GM23338 (cell line): ENCODE measurements around the gene NTM. TPM values are rescaled to one million over a fixed set of nuclear protein-coding genes. Genes with fewer than 3 reads are reported as not detected.

Experiments used
- ATAC-seq: fragments of 200-7000 bp; cut with Tn5 transposase; 3 replicates; pipeline ENCODE4 v1.9.1; 2020
- DNase-seq: peaks from one replicate; pipeline ENCODE4 v3.0.0-alpha.2; 2015; ENCODE audit warnings: low spot score
- H2AFZ ChIP-seq: fragments of 200-600 bp; sonication (generic); 2 replicates; pipeline ENCODE4 v1.8.0; 2016; ENCODE audit warnings: antibody characterized with exemption, mild to moderate bottlenecking, moderate library complexity
- H3F3A ChIP-seq: fragments of 200-600 bp; sonication (generic); replicated peaks from 2 replicates; pipeline ENCODE4 v1.8.0; 2017; ENCODE audit warnings: antibody characterized with exemption, mixed run types, low read depth
- H3K27ac ChIP-seq: fragments of 200-600 bp; sonication (generic); 2 replicates; pipeline ENCODE4 v1.6.1; 2016; ENCODE audit warnings: low read depth
- H3K27me3 ChIP-seq: fragments of 200-600 bp; sonication (generic); 2 replicates; pipeline ENCODE4 v1.8.0; 2016; ENCODE audit warnings: mild to moderate bottlenecking, mixed run types, moderate library complexity; ENCODE audit not compliant: insufficient read depth
- H3K36me3 ChIP-seq: fragments of 200-600 bp; sonication (generic); 2 replicates; pipeline ENCODE4 v1.8.0; 2016; ENCODE audit warnings: mild to moderate bottlenecking; ENCODE audit not compliant: insufficient read depth
- H3K4me1 ChIP-seq: fragments of 200-600 bp; sonication (generic); 2 replicates; pipeline ENCODE4 v1.8.0; 2016; ENCODE audit warnings: mild to moderate bottlenecking, moderate library complexity; ENCODE audit not compliant: insufficient read depth
- H3K4me2 ChIP-seq: fragments of 200-600 bp; sonication (generic); 2 replicates; pipeline ENCODE4 v1.7.1; 2017; ENCODE audit warnings: mixed run types
- H3K4me3 ChIP-seq: fragments of 200-600 bp; sonication (generic); 2 replicates; pipeline ENCODE4 v1.6.1; 2016; ENCODE audit warnings: mixed run types
- H3K79me2 ChIP-seq: fragments of 200-600 bp; sonication (generic); replicated peaks from 2 replicates; pipeline ENCODE4 v1.8.0; 2017; ENCODE audit warnings: mild to moderate bottlenecking; ENCODE audit not compliant: insufficient read depth
- H3K9me2 ChIP-seq: fragments of 200-600 bp; sonication (generic); 2 replicates; pipeline ENCODE4 v1.8.0; 2017; ENCODE audit not compliant: insufficient read depth
- H4K20me1 ChIP-seq: fragments of 200-600 bp; sonication (generic); replicated peaks from 2 replicates; pipeline ENCODE4 v1.8.0; 2017; ENCODE audit warnings: mild to moderate bottlenecking; ENCODE audit not compliant: insufficient read depth
- H3K27ac Mint-ChIP-seq: 2 replicates; pipeline ENCODE4 v1.8.0; 2020; ENCODE audit warnings: inconsistent platforms, mild to moderate bottlenecking, moderate library complexity, mixed read lengths
- H3K27me3 Mint-ChIP-seq: 3 replicates; pipeline ENCODE4 v1.8.0; 2022; ENCODE audit warnings: low read depth, mild to moderate bottlenecking, moderate library complexity, mixed read lengths, inconsistent platforms; ENCODE audit not compliant: insufficient read depth, poor library complexity
- H3K36me3 Mint-ChIP-seq: 3 replicates; pipeline ENCODE4 v1.8.0; 2021; ENCODE audit warnings: low read depth, mild to moderate bottlenecking, inconsistent platforms, moderate library complexity, mixed read lengths
- H3K4me1 Mint-ChIP-seq: 3 replicates; pipeline ENCODE4 v1.8.0; 2020; ENCODE audit warnings: mild to moderate bottlenecking, inconsistent platforms, mixed read lengths
- H3K4me3 Mint-ChIP-seq: 3 replicates; pipeline ENCODE4 v1.8.0; 2021; ENCODE audit warnings: moderate library complexity, mild to moderate bottlenecking, inconsistent platforms, mixed read lengths
- H3K9me3 Mint-ChIP-seq: 3 replicates; pipeline ENCODE4 v1.8.0; 2020; ENCODE audit warnings: moderate library complexity, mild to moderate bottlenecking, inconsistent platforms, mixed read lengths
- CREB1 ChIP-seq: fragments of 250-450 bp; sonication (Bioruptor Pico); IDR thresholded peaks from 2 replicates; pipeline ENCODE4 v1.5.0; 2020; ENCODE audit warnings: low read depth, mild to moderate bottlenecking, moderate library complexity
- EZH2 ChIP-seq: fragments of 200-600 bp; sonication (generic); IDR thresholded peaks from one replicate; pipeline ENCODE4 v1.8.0; 2017; ENCODE audit warnings: antibody characterized with exemption, mild to moderate bottlenecking, low read depth; ENCODE audit not compliant: unreplicated experiment
- EZH2phosphoT487 ChIP-seq: fragments of 200-600 bp; sonication (generic); IDR thresholded peaks from one replicate; pipeline ENCODE4 v1.8.1; 2018; ENCODE audit warnings: antibody characterized with exemption; ENCODE audit not compliant: unreplicated experiment
- JUNB ChIP-seq: IDR thresholded peaks from one replicate; pipeline ENCODE4 v1.6.1; 2016; ENCODE audit warnings: antibody characterized with exemption; ENCODE audit not compliant: unreplicated experiment
- NANOG ChIP-seq: IDR thresholded peaks from 2 replicates; pipeline ENCODE4 v1.6.1; 2016; ENCODE audit warnings: antibody characterized with exemption, borderline replicate concordance
- POLR2AphosphoS5 ChIP-seq: IDR thresholded peaks from 2 replicates; pipeline ENCODE4 v1.6.1; 2016; ENCODE audit warnings: antibody characterized with exemption, low read depth
- STAT1 ChIP-seq: IDR thresholded peaks from one replicate; pipeline ENCODE4 v1.6.1; 2016; ENCODE audit warnings: antibody characterized with exemption; ENCODE audit not compliant: unreplicated experiment
- ZNF114 ChIP-seq: fragments of 250-450 bp; sonication (Bioruptor Pico); IDR thresholded peaks from 2 replicates; pipeline ENCODE4 v1.5.0; 2020; ENCODE audit warnings: mild to moderate bottlenecking, moderate library complexity
- ZNF331 ChIP-seq: fragments of 250-450 bp; sonication (Bioruptor Pico); IDR thresholded peaks from 2 replicates; pipeline ENCODE4 v1.5.0; 2020; ENCODE audit warnings: low read depth, mild to moderate bottlenecking, moderate library complexity
- polyA plus RNA-seq: library from polyadenylated mRNA; unstranded; fragments of >200 nt; fragmentation: Nextera tagmentation; extraction: Ambion mirVana; gene quantifications from 2 replicates; pipeline ENCODE4 v1.2.1, GENCODE V29; 2016
- total RNA-seq: library from RNA; depleted of rRNA; stranded (reverse); fragments of >200 nt; shearing (Covaris generic); gene quantifications from 2 replicates; pipeline ENCODE4 v1.2.3, GENCODE V29; 2014
- TF ChIP-seq, protein P1 (sequence below): fragments of 250-450 bp; sonication (Bioruptor Pico); IDR thresholded peaks from 2 replicates; pipeline ENCODE4 v1.5.0; 2020; ENCODE audit warnings: mild to moderate bottlenecking, moderate library complexity
- TF ChIP-seq, protein P2 (sequence below), 2 experiments: fragments of 200-600 bp in 1 of 2; sonication (generic) in 1 of 2; conservative IDR thresholded peaks; 2 replicates each; pipeline versions ENCODE4 v1.5.1 to v1.6.1; 2016 to 2017; ENCODE audit warnings: antibody characterized with exemption in 2 of 2, low read depth in 2 of 2, mild to moderate bottlenecking in 2 of 2, moderate library complexity in 1 of 2
- TF ChIP-seq, protein P3 (sequence below): IDR thresholded peaks from one replicate; pipeline ENCODE4 v1.6.1; 2018; ENCODE audit warnings: antibody characterized with exemption; ENCODE audit not compliant: unreplicated experiment

Gene NTM
- total and polyA plus RNA-seq, 2 experiments from 2014 or later, result 10.6 to 14.6 TPM

DNA sequence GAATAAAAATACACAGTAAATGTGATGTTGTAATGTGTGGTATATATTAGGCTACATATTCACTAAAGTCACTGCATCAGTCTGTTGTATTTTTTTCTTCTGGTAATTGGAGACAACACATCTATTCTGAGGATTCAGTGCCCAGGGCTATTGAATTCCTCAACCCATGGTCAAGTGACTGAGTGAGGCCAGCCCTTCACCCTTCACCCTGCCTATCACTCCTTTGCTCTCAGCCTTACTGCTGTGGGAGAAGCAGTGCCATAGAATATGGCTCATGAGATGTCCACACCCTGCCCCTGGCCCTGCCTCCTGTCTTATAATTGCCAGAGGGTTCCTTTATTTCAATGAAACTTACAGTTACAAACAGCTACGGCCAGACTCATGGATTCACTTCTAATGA is 295.6 kb downstream of the NTM start:
- Histone ChIP-seq H3K27ac (no peak overlapping the region), H3K79me2 (no peaks in the 10 kb centered on the region), H3K9me2 (no peaks in the 10 kb centered on the region), H3K4me1 (peaks cover 21% of the 10 kb centered on the region), H3K4me3 (no peak overlapping the region), H3K4me2 (no peak overlapping the region), H4K20me1 (no peaks in the 10 kb centered on the region), H2AFZ (no peak overlapping the region), H3F3A (no peaks in the 10 kb centered on the region), H3K36me3 (no peaks in the 10 kb centered on the region), H3K27me3 (no peaks in the 10 kb centered on the region)
- TF ChIP-seq ZNF331 (CRISPR knock-in tag), result no peak
- no peak for TF ChIP-seq POLR2AphosphoS5
- TF ChIP-seq, protein P1, sequence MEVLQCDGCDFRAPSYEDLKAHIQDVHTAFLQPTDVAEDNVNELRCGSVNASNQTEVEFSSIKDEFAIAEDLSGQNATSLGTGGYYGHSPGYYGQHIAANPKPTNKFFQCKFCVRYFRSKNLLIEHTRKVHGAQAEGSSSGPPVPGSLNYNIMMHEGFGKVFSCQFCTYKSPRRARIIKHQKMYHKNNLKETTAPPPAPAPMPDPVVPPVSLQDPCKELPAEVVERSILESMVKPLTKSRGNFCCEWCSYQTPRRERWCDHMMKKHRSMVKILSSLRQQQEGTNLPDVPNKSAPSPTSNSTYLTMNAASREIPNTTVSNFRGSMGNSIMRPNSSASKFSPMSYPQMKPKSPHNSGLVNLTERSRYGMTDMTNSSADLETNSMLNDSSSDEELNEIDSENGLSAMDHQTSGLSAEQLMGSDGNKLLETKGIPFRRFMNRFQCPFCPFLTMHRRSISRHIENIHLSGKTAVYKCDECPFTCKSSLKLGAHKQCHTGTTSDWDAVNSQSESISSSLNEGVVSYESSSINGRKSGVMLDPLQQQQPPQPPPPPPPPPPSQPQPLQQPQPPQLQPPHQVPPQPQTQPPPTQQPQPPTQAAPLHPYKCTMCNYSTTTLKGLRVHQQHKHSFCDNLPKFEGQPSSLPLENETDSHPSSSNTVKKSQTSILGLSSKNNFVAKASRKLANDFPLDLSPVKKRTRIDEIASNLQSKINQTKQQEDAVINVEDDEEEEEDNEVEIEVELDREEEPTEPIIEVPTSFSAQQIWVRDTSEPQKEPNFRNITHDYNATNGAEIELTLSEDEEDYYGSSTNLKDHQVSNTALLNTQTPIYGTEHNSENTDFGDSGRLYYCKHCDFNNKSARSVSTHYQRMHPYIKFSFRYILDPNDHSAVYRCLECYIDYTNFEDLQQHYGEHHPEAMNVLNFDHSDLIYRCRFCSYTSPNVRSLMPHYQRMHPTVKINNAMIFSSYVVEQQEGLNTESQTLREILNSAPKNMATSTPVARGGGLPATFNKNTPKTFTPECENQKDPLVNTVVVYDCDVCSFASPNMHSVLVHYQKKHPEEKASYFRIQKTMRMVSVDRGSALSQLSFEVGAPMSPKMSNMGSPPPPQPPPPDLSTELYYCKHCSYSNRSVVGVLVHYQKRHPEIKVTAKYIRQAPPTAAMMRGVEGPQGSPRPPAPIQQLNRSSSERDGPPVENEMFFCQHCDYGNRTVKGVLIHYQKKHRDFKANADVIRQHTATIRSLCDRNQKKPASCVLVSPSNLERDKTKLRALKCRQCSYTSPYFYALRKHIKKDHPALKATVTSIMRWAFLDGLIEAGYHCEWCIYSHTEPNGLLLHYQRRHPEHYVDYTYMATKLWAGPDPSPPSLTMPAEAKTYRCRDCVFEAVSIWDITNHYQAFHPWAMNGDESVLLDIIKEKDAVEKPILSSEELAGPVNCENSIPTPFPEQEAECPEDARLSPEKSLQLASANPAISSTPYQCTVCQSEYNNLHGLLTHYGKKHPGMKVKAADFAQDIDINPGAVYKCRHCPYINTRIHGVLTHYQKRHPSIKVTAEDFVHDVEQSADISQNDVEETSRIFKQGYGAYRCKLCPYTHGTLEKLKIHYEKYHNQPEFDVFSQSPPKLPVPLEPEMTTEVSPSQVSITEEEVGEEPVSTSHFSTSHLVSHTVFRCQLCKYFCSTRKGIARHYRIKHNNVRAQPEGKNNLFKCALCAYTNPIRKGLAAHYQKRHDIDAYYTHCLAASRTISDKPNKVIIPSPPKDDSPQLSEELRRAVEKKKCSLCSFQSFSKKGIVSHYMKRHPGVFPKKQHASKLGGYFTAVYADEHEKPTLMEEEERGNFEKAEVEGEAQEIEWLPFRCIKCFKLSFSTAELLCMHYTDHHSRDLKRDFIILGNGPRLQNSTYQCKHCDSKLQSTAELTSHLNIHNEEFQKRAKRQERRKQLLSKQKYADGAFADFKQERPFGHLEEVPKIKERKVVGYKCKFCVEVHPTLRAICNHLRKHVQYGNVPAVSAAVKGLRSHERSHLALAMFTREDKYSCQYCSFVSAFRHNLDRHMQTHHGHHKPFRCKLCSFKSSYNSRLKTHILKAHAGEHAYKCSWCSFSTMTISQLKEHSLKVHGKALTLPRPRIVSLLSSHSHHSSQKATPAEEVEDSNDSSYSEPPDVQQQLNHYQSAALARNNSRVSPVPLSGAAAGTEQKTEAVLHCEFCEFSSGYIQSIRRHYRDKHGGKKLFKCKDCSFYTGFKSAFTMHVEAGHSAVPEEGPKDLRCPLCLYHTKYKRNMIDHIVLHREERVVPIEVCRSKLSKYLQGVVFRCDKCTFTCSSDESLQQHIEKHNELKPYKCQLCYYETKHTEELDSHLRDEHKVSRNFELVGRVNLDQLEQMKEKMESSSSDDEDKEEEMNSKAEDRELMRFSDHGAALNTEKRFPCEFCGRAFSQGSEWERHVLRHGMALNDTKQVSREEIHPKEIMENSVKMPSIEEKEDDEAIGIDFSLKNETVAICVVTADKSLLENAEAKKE (CRISPR knock-in tag), result no peak
- no peak for TF ChIP-seq EZH2
- TF ChIP-seq, protein P2, sequence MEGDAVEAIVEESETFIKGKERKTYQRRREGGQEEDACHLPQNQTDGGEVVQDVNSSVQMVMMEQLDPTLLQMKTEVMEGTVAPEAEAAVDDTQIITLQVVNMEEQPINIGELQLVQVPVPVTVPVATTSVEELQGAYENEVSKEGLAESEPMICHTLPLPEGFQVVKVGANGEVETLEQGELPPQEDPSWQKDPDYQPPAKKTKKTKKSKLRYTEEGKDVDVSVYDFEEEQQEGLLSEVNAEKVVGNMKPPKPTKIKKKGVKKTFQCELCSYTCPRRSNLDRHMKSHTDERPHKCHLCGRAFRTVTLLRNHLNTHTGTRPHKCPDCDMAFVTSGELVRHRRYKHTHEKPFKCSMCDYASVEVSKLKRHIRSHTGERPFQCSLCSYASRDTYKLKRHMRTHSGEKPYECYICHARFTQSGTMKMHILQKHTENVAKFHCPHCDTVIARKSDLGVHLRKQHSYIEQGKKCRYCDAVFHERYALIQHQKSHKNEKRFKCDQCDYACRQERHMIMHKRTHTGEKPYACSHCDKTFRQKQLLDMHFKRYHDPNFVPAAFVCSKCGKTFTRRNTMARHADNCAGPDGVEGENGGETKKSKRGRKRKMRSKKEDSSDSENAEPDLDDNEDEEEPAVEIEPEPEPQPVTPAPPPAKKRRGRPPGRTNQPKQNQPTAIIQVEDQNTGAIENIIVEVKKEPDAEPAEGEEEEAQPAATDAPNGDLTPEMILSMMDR (conservative IDR thresholded peaks at IDR 0.05; ENCODE audit: low read depth in 2 of 2), result no peak
- TF ChIP-seq EZH2phosphoT487, result no peak
- no peak for TF ChIP-seq STAT1
- no peak for TF ChIP-seq CREB1
- TF ChIP-seq ZNF114 (CRISPR knock-in tag), result no peak
- TF ChIP-seq, protein P3, sequence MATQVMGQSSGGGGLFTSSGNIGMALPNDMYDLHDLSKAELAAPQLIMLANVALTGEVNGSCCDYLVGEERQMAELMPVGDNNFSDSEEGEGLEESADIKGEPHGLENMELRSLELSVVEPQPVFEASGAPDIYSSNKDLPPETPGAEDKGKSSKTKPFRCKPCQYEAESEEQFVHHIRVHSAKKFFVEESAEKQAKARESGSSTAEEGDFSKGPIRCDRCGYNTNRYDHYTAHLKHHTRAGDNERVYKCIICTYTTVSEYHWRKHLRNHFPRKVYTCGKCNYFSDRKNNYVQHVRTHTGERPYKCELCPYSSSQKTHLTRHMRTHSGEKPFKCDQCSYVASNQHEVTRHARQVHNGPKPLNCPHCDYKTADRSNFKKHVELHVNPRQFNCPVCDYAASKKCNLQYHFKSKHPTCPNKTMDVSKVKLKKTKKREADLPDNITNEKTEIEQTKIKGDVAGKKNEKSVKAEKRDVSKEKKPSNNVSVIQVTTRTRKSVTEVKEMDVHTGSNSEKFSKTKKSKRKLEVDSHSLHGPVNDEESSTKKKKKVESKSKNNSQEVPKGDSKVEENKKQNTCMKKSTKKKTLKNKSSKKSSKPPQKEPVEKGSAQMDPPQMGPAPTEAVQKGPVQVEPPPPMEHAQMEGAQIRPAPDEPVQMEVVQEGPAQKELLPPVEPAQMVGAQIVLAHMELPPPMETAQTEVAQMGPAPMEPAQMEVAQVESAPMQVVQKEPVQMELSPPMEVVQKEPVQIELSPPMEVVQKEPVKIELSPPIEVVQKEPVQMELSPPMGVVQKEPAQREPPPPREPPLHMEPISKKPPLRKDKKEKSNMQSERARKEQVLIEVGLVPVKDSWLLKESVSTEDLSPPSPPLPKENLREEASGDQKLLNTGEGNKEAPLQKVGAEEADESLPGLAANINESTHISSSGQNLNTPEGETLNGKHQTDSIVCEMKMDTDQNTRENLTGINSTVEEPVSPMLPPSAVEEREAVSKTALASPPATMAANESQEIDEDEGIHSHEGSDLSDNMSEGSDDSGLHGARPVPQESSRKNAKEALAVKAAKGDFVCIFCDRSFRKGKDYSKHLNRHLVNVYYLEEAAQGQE, result no peak
- TF ChIP-seq NANOG, result no peak
- no peak for TF ChIP-seq JUNB
- Mint-ChIP-seq H3K36me3 (no peaks in the 10 kb centered on the region; the same call in 2 of the 3 replicates), H3K27me3 (peaks cover 9% of the 10 kb centered on the region), H3K4me1 (peaks cover 34% of the 10 kb centered on the region), H3K9me3 (no peaks in the 10 kb centered on the region), H3K4me3 (no peak overlapping the region), H3K27ac (no peak overlapping the region)
- no peak for ATAC-seq
- DNase-seq, result no peak
